GM15510 (cell line): ENCODE data around the gene HELZ2.

ENCODE experiments used
- POLR2A ChIP-seq: IDR thresholded peaks from 3 replicates; pipeline ENCODE4 v1.6.1; 2011; ENCODE audit warnings: borderline replicate concordance; ENCODE audit not compliant: insufficient read length; ENCODE audit errors: extremely low read depth

Gene HELZ2

DNA sequence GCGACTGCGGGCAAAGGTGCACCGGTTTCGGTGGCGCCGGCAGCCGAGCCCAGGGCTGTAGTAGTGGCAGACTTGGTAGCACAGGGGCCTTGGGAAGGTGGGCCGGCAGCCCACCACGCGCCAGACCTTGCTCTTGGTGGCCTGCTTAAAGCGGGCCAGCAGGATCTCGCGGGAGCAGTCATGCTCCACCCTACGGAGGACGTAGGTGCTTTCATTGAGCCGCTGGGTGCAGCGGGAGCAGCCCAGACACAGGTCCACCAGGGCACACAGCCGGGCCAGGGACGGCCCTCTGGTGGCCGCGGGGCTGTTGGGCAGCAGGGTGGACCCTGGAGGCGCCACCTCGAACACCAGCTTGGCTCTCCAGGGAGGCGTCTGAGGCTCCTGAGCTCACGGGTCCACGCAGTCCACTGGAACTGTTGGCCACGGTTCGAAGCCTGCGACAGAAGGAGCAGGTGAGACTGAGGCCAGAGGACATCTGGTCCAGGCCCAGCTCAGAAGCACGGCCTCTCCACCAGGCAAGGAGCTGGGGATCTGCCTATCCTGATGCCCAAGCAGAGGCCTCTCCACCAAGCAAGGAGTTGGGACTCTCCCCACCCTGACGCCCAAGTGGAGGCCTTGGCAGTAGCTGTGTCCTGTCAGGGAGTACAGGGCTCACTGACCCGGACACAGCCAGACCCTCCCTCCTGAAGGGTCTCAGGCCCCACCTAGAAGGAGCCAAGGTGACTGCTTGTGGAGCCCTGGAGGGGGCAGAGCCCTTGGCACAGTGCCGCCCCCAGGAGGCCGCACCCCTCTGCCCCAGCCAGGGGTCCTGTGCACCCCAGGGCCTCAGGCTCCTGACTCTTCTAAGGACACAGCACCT is 1.0 kb downstream of the HELZ2 start:
- TF ChIP-seq POLR2A: no peak

GRCh38 chr20:63572071-63572787 is 1.8 kb downstream of the HELZ2 start:
- TF ChIP-seq POLR2A: no peak

- TF ChIP-seq POLR2A: no peak
These were observed 3.6 kb downstream of the HELZ2 start for GRCh38 chr20:63570281-63571086.

- no peak for TF ChIP-seq POLR2A
These were observed 4.8 kb downstream of the HELZ2 start for GRCh38 chr20:63568986-63569949.

DNA sequence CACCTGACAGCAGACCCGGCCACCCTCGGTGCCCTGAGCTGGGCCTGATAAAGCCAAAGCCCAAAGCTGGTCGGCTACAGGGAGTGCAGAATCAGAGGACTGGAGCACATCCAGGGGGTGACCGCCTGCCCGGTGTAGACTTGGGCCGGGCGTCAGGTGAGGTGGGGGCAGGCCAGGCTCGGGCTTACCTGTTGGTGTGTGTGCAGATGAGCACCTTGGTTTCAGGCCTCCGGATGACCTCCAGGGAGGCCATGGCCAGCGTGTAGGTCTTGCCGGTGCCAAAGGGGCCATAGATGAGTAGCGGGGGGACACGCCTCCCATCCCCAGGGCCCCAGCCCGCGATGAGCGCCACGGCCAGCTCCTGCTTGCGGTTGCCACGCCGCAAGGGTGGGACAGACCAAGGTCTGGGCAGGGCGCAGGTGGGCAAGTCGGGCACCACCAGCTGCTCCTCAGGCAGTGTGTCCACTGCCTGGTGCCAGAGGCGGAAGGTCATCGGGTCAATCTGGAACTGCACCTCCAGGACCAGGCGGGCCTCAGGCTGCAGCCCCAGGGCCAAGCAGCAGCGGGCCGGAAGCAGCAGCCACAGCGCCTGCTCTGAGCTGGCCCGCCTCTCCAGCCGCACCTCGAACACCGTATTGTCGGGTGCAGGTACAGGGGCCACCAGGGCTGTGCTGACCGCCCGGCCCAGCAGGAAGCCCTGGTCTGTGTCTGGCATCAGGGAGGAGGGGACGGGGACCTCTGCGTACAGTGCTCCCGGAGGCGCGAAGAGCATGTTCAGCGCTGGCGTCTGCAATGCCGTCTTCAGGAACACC is 5.7 kb downstream of the HELZ2 start:
- no peak for TF ChIP-seq POLR2A

DNA sequence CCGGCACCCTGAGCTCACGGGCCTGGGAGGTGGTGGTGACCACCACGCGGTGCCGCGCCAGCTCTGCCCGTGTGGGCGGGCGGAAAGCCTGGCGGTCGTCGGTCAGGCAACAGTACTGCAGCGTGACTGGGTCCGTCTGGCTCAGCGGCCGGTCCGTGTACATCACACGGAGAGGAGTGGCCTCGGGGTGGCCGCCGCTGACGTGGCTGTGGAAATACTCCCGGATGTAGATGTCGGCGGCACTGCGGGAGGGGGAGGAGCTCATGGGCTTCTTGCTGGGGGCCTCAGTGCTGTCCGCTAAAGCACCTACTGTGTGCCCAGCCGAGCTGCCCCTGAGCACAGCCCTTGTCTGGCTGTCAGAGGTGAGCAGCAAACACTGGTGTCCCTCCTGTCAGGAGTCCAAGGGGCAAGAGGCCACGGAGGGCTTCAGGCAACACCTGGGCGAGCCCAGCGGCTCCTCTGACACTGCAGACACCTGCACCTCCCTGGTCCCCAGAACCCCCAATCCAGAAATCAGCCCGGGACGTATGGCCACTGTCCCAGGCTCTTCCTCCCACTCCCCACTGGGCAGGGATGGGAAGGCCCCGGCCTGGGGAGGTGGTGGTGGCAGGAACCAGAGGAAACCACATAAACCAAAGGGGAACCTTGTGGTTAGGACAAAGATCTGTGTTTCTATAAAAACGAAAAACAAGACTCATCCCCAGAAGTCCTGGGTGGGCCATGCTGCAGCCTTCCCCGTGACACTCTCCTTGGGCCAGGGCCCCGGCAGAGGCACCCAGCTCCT is 6.5 kb downstream of the HELZ2 start:
- TF ChIP-seq POLR2A: no peak

DNA sequence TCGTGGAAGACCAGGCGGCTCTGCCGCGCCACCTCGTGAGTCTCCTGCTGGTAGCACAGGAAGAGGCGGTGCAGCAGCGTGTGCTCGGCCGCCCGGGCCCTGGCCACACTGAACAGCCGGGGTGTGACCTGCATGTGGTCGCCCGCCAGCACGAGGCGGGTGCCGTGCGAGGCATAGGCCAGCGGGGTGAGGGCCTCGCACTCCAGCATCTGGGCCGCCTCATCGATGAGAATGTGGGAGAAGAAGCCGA is 7.0 kb downstream of the HELZ2 start:
- no peak for TF ChIP-seq POLR2A

- TF ChIP-seq POLR2A: no peak
These were observed 7.5 kb downstream of the HELZ2 start for GRCh38 chr20:63566395-63567135.

DNA sequence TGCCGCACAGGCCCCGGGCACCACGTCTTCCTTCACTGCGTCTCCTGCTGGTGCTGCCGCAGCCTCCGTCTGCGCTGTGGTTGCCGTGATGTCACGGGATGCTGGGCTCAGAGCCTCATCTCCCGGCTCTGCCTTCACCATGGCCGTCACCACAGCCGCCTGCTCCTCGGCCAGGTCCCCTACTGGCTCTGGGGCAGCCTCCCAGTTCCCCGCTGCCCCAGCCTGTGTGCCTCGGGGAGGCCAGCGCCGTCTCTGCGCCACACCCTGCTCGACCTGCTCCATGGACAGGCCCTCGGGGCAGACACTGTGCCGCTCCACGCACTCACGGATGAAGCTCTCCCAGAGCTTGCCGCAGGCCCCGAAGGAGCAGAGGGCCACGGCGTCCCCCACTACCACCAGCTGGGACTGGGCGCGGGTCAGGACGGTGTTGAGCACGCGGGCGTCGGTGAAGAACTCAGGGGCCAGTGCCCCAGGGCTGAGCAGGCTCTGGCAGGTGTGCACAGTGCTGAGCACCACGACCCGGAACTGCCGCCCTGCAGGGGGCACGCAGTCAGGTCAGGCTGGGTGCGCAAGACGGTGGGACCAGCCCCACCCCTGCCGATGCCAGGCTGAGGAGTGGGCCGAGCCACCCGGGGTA is 8.2 kb downstream of the HELZ2 start:
- no peak for TF ChIP-seq POLR2A

- TF ChIP-seq POLR2A: no peak
These were observed 8.9 kb downstream of the HELZ2 start for GRCh38 chr20:63565021-63565698.
